ENCODE data around the gene RELL1. TPM values are rescaled to one million over a fixed set of nuclear protein-coding genes. Genes with fewer than 3 reads are reported as not detected.
A peak's percentile ranks its signal among the peaks of the same experiment; 100 is the strongest.

Gene RELL1
- polyA plus RNA-seq, 12 donors: 12.4 to 17.8 (median 14.8) TPM; not detected in 1

- no peak for DNase-seq
Observed at GRCh38 chr4:37667197-37668100, 18.7 kb downstream of the RELL1 start.

GRCh38 chr4:37666625-37667071 is 19.5 kb downstream of the RELL1 start:
- no peak for DNase-seq

GRCh38 chr4:37665333-37666320 is 20.5 kb downstream of the RELL1 start:
- no peak for DNase-seq

GRCh38 chr4:37664696-37665095 is 21.5 kb downstream of the RELL1 start:
- no peak for DNase-seq

- no peak for DNase-seq
Observed at GRCh38 chr4:37663552-37663951, 22.6 kb downstream of the RELL1 start.

- no peak for DNase-seq
Observed at GRCh38 chr4:37662861-37663390, 23.2 kb downstream of the RELL1 start.

- DNase-seq: no peak
Observed at GRCh38 chr4:37662251-37662650, 23.9 kb downstream of the RELL1 start.

GRCh38 chr4:37661772-37662171 is 24.4 kb downstream of the RELL1 start:
- DNase-seq: peak; percentile 34

- DNase-seq: no peak
Observed at GRCh38 chr4:37659696-37660095, 26.5 kb downstream of the RELL1 start.

GRCh38 chr4:37656649-37657048 is 29.5 kb downstream of the RELL1 start:
- DNase-seq: no peak

GRCh38 chr4:37653601-37654000 is 32.6 kb downstream of the RELL1 start:
- no peak for DNase-seq

GRCh38 chr4:37652747-37653527 is 33.2 kb downstream of the RELL1 start:
- DNase-seq: no peak

- no peak for DNase-seq
Observed at GRCh38 chr4:37651781-37652377, 34.3 kb downstream of the RELL1 start.

- no peak for DNase-seq
Observed at GRCh38 chr4:37650481-37650880, 35.7 kb downstream of the RELL1 start.

GRCh38 chr4:37649268-37649667 is 36.9 kb downstream of the RELL1 start:
- no peak for DNase-seq

- DNase-seq: no peak
Observed at GRCh38 chr4:37648084-37648817, 37.9 kb downstream of the RELL1 start.

GRCh38 chr4:37646247-37646646 is 39.9 kb downstream of the RELL1 start:
- DNase-seq: no peak

GRCh38 chr4:37645736-37646135 is 40.4 kb downstream of the RELL1 start:
- no peak for DNase-seq

GRCh38 chr4:37644962-37645361 is 41.2 kb downstream of the RELL1 start:
- no peak for DNase-seq
